ENCODE results near the gene LHFPL3.
"Not testable (repeated sequence)": the region's sequence is repeated elsewhere in the genome, so short reads cannot be mapped to it uniquely, and the experiment has no call there.

LHFPL3 gene
- total RNA-seq, result 0 to 0.09 (median 0) reads per million in 4 experiments

DNA sequence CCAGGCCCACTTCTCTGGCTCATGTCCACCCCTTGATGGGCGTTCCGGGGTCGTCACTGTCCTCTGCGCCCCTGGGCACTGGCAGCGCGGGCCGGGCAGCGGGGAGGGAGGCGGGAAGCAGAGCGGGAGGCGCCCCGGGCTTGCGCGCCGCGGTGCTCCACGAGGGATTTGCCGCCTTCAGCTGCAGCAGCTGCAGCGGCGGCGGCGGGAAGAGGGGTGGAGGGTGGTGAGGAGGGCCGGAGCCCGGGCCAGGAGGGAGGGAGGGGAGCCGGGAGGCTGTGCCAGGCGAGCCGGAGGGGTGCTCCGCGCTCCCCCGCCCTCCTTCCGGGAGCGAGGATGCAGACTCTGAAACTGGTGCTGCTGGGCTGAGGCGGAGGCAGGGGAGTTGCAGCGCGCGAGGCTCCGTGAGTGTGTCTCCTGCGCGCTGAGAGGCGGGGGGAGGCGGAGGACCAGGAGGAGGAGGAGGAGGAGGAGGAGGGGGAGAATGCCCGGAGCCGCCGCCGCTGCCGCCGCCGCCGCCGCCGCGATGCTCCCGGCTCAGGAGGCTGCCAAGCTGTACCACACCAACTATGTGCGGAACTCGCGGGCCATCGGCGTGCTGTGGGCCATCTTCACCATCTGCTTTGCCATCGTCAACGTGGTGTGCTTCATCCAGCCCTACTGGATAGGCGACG, at the start of gene LHFPL3:
Gene LHFPL3, plus strand, starts transcription at position 308 of the 674 bp plus-strand sequence.
- no peak for DNase-seq

DNA sequence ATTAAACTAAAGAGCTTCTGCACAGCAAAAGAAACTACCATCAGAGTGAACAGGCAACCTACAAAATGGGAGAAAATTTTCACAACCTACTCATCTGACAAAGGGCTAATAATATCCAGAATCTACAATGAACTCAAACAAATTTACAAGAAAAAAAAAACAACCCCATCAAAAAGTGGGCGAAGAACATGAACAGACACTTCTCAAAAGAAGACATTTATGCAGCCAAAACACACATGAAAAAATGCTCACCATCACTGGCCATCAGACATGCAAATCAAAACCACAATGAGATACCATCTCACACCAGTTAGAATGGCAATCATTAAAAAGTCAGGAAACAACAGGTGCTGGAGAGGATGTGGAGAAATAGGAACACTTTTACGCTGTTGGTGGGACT, 46.7 kb upstream of the LHFPL3 start:
- not testable (repeated sequence) for DNase-seq

DNA sequence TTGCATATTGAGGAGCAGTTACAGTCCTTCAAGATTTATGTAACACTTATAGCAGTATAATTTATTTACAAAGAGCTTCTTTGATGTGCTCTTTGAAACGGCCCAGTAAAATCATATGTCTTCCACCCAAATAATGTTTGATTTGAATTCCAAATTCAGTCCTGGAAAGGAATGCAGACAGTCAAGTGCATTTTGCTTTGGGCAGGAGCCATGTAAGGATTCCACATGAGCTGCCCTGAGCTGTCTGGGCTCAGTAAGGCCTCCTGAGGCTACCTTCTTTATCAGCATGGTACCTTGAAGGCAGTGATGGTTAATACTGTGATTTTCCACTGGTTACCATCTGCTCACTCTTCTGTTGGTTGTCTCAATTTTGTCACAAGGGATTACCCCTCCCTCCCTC, 41.6 kb upstream of the LHFPL3 start:
- DNase-seq, result no peak

DNA sequence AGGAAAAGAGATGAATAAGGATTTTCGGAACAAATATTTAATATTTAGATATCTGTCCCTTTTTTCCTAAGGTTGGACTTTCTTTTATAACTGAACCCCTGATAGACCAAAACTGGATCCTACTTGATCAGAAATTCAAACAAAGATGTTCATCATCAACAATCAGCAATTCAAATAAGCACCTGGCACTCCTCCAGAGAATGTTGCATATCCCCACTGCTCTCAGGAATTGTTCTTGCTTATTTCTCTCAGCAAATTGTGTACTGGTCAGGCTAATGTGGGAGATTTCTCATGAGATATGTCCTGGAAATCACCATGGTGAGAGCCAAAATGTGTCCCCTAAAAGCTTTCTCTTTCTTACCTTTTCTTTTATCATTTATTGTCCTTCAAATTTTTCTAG, 40.3 kb upstream of the LHFPL3 start:
- DNase-seq, result no peak

DNA sequence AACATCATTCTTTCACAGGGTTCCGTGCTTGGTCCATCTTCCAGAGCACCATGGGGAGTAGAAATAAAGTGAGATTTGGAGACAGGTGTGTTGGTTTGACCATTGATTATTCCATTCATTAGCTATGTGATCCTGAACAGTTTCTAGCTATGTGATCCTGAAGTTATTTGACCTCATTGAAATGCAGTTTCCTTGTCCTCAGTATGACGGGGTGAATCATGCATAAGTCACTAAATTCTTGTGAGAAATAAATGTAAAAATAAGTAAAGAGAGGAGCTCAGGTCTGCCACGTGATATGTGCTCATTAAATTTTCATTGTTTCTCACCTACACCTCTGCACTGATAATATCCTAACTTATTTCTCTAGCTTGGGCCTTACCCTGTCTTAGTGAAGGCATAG, 34.1 kb upstream of the LHFPL3 start:
- DNase-seq, result no peak

DNA sequence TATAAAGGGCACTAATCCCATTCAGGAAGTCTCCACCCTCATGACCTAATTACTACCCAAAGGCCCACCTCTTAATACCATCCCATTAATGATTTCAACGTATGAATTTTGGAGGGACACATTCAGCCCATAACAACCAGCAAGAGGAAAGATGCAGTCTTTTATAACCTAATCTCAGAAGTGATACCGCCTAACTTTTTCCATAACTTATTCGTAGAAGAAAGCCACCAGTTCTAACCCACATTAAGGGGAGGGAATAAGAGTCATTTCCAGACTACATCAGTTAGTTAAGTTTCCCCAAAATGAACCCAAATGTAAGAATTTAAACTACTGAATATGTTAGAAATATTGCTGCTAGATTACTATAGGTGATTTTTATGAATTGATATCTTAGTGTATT, 32.1 kb upstream of the LHFPL3 start:
- DNase-seq, result no peak

DNA sequence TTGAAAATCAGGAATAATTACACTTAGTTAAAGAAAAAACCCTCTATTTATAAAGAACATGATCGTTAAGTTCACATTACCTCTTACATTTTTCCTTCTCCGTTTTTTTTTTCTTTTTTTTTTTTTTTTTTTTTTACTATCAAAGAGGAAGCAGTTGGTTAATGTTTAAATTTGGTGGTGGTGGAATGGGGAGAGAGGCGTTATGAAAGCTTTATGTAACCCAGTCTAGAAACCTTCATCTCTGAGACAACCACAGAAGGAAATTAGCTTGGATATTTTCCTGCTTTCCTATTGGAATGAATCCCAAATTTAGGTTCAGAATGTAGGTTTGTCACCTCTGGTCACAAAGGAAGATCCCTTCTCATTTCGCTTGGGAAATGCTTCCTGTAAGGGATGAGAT, 31.5 kb upstream of the LHFPL3 start:
- DNase-seq, result no peak

DNA sequence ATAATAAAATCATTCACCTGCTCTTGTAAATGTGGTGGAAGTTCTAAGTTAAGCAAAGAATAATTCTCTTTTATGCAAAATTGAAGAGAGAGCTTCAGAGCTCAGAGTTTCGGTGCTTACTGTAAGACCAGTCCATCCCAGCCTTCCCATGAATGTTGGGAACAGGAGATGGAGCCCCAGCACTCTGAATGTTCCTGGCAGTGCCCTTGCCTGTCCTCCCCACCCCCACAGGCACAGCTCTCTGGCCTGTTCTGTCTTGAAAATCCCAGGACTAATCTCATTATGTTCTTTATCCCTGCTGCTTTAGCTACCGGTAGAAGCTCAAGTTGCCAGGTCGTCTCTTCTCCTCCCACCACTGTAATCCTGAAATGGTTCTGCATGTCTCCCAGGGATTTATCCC, 29.1 kb upstream of the LHFPL3 start:
- no peak for DNase-seq

DNA sequence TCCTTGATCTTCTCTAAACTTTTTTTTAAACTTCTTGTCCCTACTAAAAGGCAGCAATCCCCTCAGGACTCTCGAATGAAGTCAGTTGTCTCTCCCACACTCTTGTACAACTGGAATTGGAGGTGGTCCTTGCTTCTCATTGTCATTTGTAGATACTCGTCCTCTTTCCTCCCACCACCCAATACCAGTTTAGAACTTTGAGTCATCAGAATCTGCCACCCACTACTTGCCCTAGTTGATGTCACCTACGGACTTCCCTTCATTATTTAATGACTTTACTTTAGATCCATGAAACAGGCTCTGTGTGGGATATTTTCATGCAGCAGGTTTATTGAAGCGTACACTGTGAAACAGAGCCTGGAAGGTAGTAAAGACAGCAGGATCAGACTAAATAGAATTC, 28.6 kb upstream of the LHFPL3 start:
- DNase-seq, result no peak

DNA sequence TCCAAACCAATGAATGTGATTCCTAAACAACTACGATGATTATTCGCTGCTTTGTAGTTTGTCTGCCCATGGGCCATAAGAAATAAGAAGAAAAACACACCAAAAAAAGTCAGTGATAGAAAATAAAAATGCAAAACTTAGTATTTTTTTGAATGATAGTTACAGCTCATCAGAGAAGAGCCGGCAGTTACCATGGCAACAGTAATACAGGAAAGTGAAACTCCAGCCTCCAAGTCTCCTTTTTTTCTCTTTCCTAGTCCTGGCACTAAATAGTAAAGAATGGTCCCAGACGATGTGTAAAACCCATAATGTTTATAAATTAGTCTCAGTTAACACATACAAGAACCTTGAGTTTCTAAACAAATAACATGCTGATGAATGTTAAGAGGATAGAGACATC, 21.6 kb upstream of the LHFPL3 start:
- DNase-seq, result no peak

DNA sequence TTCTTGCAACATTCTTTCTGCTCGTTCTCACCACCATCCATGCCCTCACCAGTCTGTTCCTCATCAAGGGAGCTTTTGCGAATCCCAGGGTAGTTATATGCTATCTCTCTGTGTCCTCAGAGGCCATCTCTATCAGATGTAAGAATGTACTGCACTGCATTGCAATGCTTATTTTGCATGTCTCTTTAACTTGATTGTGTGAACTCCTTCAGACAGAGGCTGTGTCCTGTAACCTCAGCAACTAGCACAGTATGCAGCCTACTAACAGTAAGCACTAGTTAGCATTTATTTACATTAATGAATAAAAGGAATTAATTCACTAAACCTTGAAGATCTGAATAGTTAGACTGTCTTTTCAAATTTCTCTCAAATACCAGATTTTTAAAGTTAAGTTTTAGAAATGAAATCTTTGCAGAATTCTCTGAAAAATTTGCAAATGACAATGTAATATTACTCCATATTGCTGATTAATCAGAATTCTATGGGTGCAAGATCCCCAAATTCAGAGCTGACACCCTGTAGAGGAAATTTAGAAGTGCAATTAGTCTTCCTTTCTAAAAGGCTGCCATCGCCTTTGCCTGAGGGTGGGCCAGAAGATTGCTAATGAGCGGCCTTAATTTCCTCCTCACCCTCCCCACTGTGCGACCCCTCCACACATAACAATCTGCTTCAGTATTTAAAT, 10.3 kb upstream of the LHFPL3 start:
- DNase-seq, result no peak

DNA sequence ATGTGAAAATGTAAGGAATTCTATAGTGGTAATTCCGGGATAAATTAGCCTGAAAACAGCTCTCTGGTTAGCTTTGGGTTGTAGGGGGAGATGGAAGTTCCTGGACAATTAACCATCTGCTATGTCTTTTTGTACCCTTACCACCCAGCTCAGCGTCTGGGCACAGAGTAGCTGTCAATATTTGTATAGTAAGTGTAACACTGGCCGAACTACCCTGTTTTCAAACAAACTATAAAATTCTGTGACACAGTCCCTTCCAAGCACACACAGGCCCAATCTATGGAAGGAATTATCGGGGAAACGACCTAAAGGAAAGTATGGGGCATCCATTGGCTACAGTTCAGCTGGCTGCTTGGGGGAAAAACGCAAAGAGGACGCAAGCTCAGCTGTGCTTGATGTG, 869 bp upstream of the LHFPL3 start:
- no peak for DNase-seq

DNA sequence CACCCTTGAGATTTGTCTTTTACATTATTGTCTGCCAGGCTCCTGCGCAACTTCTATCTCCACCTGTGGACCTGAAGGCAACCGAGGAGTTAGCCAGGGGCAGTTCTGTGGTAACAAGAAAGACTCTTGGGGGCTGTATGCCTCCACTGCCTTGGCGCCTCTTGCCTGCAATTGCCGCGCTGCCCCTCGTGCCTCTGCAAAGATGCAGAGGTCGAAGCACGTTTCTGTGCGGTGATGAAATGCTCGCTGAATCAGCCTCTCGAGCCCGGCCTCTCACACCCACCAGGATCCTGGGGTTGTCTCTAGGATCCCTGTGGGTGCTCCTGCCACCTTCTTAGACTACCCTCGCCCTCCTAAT, 486 bp upstream of the LHFPL3 start:
- no peak for DNase-seq

DNA sequence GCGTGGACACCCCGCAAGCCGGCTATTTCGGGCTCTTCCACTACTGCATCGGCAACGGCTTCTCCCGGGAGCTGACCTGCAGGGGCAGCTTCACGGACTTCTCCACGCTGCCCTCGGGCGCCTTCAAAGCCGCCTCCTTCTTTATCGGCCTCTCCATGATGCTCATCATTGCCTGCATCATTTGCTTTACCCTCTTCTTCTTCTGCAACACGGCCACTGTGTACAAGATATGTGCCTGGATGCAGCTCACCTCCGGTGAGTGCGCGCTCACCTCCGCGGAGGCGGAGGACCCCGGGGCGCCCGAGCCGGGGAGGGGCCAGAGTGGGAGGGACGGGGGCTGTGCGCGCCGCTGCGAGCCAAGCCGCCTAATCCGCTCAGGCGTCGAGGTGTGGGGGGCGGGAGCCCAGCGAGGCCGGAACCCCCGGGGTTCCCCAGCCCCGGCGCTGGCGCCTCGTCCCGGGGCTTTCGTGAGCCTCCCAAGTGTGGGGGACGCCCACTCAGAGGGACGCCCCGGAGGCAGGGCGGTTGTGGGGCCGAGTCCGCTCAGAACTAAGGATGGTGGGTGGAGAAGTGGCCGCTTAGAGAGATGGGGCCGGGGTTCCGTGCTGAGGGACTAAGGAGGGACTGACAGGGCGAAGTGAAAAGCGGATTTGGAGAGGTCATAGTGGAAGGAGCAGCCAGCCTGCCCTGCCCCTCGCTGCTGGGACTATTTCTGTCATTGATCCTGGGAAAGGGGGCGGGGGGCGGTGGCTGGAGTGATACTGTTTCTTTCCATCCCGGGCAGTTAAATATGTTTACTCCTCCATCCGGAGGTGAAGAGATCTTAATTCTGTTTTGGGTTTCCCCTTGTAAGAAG, 795 bp downstream of the LHFPL3 start:
- DNase-seq, result no peak

DNA sequence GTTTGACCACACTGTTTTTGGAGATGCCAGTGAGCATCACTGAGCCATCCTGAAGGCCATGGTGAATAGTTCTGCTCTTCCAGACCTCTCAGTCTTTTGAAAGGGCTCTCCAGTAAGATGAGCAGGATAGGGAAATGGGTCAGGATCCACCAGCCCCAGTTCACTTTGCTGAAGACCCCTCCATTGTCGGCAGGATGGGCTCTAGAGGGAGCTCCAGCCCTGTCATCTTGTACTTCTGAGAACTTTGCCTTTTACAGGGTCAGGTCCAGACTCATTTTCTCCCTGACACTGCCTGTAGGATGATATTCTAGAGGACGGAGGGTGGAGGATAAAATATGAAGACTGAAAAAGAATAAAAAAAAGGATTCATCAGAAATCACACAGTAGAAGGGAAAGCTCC, 13.1 kb downstream of the LHFPL3 start:
- DNase-seq, result no peak

DNA sequence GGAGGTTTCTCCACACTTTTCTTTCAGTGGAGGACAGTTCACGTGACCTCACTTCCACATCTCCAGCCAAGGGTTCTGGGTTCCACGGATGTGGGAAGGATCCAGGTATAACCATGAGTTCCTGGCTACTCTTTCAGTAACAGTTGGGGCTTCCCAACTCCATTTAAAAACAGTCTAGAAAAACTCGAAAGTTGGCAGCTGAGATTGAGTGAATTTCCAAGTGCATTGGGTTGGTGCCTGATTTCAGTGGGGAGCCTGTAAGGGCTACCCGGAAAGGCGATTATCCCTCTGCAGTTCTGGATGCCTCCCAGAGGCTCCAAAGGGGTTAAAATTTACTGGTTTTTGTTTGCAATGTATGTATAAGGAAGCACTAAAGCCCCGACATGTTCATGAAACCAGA, 24.3 kb downstream of the LHFPL3 start:
- DNase-seq, result no peak

DNA sequence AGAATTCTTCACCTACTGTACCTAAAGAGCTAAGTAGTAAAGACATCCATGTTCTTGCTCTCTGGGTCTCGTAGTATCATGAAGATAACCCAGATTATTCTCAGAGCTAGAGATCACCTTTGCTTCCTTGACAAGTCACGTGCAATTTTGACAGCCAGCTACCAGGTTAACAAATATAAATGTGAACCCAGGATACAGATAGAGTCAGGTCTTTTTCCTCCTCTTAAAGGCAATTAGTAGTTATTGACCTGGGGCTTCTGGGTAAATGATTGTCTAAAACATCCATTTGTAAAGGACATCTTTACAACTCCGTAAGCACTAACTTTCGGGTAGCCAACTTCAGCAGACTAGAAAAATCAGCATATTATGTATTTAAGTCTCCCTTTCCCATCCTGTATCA, 28.8 kb downstream of the LHFPL3 start:
- no peak for DNase-seq

DNA sequence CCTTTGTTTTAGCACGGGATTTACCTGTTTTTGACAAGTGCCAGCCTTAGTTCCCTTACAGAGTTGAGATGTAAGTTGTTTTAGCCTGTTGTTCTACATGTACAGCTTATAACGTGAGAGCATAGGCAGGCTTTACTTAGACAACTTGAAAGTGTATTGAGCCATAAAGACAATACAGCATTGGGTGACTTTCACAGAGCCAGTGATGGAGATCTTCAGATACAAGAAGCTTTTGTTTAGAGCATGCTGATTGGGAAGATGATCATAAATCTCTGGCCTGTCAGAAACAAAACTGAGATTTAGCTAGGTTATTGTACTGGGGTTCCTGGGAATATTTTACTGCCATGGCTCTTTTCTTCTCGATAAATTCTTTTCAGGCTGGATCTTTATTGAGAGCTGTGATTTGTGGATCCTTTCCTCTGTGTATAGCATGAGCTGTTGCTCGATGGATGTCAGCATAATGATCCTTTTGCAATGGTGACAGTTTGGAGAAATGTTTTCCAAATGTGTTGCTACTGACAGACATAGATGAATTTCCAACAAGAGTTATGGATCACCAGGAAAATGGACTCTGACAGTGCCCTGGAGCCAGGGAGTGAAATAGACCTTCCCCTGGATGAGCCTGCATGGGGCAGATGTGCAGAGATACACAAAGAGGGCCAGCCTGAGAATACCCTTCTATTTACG, 30.2 kb downstream of the LHFPL3 start:
- DNase-seq, result no peak

DNA sequence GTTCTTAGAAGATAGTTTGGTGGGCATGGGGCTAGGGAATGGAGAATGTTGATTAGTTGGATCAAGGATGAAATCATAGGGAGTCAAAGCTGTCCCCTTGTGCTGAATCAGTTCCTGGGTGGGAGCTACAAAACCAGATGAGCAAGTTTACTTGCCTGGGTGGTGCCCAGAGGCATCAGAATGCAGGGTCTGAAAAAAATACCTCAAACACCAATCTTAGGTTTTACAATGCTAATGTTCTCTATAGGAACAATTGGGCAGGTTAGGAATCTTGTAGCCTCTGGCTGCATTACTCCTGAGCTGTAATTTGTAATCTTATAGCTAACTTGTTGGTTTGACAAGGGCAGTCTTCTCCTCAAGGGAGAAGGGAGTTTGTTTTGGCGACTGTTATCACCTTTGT, 34.4 kb downstream of the LHFPL3 start:
- DNase-seq, result no peak

DNA sequence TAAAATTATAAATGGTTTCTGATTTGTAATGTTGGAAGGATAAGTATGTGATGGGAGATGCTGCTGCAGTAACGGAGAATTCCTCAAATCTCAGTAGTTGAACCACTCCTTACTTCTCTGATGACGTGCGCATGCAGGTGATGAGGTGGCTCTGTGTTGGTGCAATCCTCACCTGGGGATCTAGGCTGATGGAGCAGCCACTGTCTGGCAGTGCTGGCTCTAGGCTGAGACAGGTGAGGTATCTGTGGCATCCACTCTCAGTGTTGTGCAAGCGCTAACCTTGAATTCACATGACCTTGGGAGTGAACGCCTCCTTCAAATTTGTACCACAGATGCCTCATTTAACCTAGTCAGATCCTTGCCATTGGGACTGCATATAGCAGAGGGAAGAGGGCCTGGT, 35.0 kb downstream of the LHFPL3 start:
- no peak for DNase-seq

DNA sequence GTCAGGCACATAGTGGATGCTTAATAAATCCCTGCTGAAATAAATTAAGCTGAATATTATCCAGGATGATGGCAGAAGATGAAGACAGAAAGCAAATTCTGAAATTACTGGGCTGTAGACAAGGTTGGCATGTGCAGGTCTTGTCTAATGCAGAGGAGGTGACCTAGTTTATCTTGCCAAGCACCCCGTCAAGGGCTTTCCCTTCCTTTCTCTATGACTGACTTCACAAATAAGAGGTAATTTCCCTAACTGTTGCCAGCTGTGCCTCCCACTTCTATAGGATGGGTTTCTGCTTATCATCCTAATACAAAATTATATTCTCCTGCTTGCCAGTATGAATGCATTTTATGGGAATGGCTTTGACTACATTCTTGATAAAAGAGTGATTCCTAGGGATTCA, 38.0 kb downstream of the LHFPL3 start:
- no peak for DNase-seq

DNA sequence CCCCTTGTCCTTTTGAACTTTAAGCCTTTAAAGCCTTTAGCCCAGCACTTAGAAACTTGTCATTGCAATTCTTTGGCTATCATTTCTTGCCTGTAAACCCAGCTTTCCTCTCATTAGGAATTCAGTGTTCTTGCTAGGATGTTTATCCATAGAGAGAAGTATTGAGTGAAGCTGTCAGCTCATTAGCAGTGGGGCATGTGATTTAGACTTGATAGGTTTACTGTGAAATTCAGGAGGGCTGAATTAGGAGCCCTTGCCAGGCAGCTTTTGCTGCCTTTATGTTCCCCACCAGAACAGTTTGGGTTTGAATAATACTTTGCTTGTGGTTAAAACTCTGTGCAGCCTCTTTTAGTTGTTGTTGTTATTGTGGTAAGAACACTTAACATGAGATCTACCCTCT, 39.5 kb downstream of the LHFPL3 start:
- DNase-seq, result no peak

DNA sequence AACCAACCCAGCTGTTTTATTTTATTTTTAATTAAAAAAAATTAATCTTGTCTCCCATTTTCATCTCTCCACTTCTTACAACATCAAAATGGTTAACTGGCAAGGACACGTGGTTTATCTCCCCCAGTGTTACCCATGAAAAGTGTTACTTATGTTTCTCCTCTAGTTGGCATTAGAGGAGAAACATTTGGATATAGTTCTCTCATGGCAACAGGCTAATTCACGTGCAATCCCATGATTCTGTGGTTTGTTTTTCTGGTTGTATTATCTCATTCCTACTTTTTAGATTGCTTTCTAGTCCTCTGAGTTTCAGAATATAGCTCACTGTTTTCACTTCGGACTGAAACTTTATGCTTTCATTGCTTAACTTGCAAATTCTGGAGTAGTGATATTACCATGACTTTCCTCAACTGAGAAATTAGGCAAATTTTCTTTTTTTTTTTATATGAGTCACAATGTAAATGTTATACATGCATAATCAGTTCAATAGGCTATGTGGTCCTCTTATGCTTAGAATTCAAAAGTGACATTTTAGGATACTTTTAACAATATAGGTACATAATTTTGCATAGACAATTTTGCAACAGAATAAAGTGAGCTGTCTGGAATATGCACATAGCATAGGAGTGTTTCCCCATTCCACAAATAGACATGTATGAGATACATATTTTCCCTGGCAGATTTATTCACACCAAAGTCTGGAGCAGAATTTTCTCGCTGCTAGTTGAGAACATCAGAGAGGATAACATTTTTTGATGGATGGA, 43.0 kb downstream of the LHFPL3 start:
- no peak for DNase-seq
